GM13977 (cell line): ENCODE results near the gene CNTLN.

Source experiments
- DNase-seq: peaks from one replicate; pipeline ENCODE4 v3.0.0; 2012; ENCODE audit warnings: low spot score
- in situ Hi-C: fragments of 300-500 bp; cut with MboI; formaldehyde crosslinking; loops from one replicate; pipeline ENCODE4 v1.12.0; 2022; ENCODE audit warnings: low sequenced_read_pairs, low pct_unique_long_range_greater_than_20kb, mixed read lengths, inconsistent platforms; ENCODE audit not compliant: unreplicated experiment
- TF ChIP-seq, protein P1 (sequence below): IDR thresholded peaks from 2 replicates; pipeline ENCODE4 v1.5.1; 2012; ENCODE audit warnings: mild to moderate bottlenecking, control low read depth; ENCODE audit not compliant: insufficient read depth; ENCODE audit errors: extremely low read depth, missing control alignments

CNTLN gene, protein sequence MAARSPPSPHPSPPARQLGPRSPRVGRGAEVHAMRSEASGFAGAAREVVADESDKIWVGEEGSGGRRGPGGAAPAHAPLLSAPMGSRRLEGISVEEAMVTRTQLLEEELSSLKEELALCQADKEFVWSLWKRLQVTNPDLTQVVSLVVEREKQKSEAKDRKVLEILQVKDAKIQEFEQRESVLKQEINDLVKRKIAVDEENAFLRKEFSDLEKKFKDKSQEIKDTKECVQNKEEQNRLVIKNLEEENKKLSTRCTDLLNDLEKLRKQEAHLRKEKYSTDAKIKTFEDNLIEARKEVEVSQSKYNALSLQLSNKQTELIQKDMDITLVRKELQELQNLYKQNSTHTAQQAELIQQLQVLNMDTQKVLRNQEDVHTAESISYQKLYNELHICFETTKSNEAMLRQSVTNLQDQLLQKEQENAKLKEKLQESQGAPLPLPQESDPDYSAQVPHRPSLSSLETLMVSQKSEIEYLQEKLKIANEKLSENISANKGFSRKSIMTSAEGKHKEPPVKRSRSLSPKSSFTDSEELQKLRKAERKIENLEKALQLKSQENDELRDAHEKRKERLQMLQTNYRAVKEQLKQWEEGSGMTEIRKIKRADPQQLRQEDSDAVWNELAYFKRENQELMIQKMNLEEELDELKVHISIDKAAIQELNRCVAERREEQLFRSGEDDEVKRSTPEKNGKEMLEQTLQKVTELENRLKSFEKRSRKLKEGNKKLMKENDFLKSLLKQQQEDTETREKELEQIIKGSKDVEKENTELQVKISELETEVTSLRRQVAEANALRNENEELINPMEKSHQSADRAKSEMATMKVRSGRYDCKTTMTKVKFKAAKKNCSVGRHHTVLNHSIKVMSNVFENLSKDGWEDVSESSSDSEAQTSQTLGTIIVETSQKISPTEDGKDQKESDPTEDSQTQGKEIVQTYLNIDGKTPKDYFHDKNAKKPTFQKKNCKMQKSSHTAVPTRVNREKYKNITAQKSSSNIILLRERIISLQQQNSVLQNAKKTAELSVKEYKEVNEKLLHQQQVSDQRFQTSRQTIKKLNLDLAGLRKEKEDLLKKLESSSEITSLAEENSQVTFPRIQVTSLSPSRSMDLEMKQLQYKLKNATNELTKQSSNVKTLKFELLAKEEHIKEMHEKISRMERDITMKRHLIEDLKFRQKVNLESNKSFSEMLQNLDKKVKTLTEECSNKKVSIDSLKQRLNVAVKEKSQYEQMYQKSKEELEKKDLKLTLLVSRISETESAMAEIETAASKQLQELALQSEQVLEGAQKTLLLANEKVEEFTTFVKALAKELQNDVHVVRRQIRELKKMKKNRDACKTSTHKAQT (N-terminal part only)

GRCh38 chr9:17134396-17135294 lies at the start of gene CNTLN:
TSS of gene CNTLN (plus strand) at chr9:17135040. CDS start at chr9:17135066, 26 bp downstream.
- in situ Hi-C loops, result no loop called here
- TF ChIP-seq, protein P1, sequence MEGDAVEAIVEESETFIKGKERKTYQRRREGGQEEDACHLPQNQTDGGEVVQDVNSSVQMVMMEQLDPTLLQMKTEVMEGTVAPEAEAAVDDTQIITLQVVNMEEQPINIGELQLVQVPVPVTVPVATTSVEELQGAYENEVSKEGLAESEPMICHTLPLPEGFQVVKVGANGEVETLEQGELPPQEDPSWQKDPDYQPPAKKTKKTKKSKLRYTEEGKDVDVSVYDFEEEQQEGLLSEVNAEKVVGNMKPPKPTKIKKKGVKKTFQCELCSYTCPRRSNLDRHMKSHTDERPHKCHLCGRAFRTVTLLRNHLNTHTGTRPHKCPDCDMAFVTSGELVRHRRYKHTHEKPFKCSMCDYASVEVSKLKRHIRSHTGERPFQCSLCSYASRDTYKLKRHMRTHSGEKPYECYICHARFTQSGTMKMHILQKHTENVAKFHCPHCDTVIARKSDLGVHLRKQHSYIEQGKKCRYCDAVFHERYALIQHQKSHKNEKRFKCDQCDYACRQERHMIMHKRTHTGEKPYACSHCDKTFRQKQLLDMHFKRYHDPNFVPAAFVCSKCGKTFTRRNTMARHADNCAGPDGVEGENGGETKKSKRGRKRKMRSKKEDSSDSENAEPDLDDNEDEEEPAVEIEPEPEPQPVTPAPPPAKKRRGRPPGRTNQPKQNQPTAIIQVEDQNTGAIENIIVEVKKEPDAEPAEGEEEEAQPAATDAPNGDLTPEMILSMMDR, result no peak
- peak; percentile 82 for DNase-seq

DNA sequence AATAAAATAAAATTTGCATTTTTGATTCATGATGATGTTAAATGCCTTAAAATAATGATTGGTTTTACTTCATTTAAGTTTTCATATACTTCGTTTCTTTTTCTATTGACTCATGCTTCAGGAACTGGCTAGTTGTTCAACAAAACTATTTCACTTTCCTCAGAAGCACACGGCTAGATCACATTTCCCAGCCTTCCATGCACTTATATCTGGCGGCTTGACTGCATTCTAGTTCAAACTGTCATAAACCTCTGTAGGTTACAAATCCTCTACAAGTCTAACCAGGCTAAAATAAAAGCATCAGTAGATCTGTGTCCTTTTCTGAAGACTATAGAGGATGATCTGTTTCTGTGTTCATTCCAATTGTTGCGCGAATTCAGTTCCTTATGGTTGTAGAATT lies 46.3 kb upstream of the CNTLN start:
- TF ChIP-seq, protein P1, result no peak
- in situ Hi-C loops, result no loop called here
- DNase-seq, result no peak

GRCh38 chr9:17090041-17090440 lies 44.8 kb upstream of the CNTLN start:
- TF ChIP-seq, protein P1, result no peak
- DNase-seq, result no peak
- in situ Hi-C loops, result no loop called here

DNA sequence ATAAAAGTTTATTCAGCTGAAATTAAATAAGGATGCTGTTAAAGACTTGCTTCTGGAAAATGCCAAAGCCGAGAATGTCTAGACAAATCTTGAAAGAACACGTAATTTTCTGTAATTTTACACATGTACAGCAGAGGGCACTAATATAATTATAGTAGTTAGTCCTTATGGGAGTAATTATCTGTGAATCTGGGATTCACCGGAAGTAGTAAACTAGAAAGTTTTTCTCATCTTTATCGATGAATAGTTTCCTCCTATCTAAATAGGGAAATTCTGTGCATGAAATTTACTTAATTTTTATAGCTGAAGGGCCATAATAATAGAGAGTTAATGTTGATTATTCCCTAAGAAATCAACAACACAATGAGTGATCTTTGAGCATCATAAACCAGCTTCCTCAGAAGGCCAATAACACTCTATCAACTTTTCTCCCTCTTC lies 18.4 kb upstream of the CNTLN start:
- TF ChIP-seq, protein P1, result peak; percentile 48
- no peak for DNase-seq
- in situ Hi-C loops, result no loop called here

DNA sequence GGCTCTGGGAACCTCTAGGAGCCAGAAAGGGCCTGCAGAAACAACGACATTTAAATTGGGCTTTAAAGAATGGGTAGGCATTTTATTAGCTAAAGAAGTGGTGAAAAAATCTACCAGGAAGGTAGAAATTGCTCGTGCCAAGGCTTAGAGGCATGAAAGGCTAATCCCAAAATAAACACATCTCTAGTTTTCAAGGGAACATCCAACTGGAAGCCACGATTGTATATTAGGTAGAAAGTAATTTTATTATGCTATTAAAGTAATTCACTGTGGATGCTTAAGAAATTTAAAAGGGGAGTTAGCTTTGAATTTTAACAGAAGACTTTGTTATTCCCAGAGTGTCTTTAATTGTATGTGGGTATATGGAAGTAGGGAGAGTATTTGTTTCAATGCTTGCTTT lies 17.5 kb upstream of the CNTLN start:
- TF ChIP-seq, protein P1, result no peak
- in situ Hi-C loops, result no loop called here
- DNase-seq, result no peak
